ENCODE results near the gene ZBTB7C.

The ZBTB7C gene

DNA sequence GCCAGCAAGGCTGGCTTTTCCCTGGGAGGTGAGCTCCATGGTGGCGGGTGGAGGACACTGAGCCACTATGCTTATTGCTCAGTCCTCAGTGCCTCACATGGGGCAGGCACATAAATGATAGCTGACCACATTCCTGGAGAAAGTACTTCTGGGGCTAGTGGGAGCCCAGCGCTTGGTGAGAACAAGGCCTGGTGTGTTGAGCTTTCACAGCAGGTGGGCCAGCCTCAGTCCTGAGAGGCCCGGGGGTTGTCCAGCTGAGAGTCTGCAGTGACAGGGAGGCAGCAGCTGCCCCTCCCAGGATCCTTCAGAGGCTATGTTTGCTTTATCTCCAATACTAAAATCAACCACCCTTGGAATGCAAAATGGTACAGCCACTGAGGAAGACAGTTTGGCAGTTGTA lies 217.7 kb downstream of the ZBTB7C start:
- DNase-seq (ENCODE audit: low read depth): no peak

DNA sequence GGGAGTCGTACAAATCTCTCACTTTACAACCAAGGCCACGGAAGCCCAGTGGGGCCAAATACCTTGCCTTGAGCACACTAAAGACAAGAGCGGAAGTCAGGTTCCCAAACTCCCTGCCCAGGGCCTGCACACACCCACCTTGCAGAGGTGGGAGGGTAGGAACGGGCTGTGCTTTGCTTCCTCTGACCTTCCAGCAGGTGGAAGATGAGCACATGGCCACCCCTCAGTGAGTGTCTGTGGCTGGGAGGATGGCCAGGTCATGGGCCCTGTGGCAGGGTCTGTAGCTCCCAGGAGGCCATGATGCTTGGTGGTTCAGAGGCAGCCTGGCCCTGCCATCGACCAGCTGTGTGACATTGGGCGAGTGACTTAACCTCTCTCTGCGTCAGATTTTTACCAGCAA lies 218.2 kb downstream of the ZBTB7C start:
- no peak for DNase-seq (ENCODE audit: low read depth)

DNA sequence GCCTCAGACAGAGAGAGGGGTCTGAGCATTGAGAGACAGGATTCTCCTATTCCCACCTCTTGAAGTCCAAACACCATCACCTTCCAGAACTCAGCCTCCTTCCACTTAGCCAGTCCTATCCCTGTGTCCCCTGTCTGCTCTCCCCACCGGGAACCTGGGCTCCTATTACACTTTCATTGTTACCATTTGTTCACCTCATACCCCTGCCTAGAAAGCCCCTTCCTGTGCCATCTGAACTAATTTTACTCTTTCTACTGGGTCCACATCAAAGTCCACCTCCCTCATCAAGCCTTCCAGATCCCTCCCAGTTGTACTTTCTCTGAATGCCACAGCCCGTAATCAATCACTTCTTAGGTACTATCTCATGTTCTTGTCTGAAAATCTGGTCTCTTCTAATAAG lies 220.6 kb downstream of the ZBTB7C start:
- DNase-seq (ENCODE audit: low read depth): no peak

DNA sequence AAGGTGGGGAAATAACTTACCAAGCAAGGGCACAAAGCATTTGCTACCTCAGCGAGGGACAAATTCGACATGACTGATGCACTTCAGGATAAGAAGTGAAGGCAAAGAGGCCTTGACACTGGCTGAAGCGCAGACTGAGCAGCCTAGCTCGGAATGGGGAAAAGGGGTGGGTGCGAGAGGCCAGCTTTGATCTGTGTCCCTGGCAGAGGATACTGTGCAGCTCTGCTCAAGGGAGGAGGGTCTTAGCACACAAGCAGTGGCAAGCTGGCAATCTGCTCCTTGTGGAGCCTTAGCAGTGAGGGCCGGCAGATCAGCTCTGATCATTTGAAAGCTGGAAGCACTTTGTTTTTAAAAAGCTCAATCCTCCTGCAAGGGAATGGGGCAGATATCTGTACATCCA lies 222.3 kb downstream of the ZBTB7C start:
- no peak for DNase-seq (ENCODE audit: low read depth)

DNA sequence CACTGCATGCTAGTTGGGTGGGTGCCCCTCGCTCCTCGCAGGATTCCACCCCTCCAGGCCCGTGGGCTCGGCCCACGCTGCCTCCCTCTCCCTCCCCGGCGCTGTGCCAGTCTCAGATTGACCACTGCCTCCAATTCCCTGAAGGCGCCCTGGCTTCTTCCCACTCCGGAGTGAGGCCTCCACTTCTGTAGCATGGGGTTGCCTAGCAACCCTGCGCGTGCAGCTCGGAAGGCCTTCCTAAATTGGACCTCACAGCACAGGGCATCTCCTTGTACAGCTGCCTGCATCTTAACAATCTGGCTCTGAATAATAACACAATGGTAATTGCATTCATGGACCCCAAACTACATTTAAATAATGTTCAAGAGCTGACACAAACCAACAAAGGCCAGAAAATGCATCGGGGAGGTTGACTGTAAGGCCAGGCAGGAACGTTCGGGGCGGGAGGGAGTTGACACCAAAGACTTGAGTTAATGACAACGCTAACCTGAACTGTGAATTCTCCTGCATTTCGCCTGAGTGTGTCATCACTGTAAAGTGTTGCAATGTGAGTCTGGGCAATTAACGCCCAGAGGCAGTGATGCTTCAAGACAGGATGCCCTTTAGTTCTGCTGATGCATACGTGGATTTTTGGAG lies 222.9 kb downstream of the ZBTB7C start:
- DNase-seq (ENCODE audit: low read depth): no peak

DNA sequence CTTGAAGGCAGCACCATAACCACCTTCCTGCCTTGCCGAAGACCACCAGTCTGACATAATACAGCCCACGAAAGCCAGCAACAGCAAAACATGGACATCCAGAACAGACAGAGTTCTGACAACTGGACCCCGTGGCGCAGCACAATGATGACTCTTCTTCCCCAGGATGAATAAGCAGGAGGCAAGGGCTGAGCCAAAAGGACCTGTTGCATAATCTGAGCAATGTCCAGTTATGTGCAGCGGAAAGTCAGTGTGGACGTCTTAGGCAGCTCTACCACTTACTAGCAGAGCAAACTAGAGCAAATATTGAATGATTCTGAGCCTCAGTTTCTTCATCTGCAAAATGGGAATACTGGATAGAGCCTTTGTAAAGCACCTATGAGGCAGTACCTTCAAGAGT lies 225.1 kb downstream of the ZBTB7C start:
- DNase-seq (ENCODE audit: low read depth): no peak

DNA sequence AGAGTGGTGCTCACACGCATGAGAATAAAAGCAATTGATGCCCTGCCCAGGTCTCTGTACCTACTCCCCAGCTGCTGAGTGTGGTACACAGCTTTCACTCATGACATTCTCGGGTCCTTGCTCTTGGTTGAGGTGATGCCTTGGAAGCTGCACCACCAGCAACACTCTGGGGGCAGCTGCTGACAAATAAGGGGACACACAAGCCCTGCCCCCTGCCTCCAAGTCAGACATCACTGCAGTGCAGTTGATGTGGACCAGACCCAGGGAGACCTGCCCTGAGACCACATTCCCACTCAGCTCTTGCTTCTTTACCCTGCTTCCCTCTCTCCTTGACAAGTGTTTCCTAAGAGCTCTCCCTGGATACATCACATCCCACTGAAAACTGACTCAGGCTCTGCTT lies 225.6 kb downstream of the ZBTB7C start:
- no peak for DNase-seq (ENCODE audit: low read depth)

DNA sequence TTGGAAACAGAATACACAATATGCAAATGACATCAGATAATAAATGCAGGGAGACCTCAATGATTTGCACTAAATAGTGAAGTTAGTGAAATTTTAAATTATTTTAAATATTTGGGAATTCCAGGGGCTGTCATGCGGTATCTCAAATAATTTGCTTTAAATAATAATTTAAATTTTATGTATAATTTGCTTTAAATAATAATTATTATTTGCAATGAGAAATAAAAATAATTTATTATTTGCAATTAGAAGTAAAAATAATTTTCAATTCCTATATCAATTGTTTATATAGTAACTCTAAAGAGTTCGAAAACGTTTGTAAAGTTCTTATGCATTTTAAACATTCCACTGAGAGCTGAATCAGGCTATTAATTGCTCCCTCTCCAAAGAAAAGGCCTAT lies 226.4 kb downstream of the ZBTB7C start:
- DNase-seq (ENCODE audit: low read depth): no peak

DNA sequence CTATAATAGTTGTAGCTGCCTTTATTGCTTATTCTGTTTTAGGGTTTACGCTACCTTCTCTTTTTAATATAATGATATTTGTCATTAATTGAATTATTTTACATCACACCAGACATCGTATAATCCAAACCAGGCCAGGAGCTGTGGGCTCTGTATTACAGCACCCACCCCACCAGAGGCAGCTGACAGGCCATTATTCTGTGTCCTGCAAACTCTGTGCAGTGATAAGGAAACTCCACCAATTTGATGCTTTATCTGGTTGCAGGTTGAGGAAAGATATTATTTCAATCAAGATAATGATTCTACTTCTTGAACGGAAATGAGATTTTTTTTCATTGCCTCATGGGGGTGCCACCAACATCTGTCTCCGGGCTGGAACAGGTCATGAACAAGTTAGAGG lies 227.3 kb downstream of the ZBTB7C start:
- no peak for DNase-seq (ENCODE audit: low read depth)

DNA sequence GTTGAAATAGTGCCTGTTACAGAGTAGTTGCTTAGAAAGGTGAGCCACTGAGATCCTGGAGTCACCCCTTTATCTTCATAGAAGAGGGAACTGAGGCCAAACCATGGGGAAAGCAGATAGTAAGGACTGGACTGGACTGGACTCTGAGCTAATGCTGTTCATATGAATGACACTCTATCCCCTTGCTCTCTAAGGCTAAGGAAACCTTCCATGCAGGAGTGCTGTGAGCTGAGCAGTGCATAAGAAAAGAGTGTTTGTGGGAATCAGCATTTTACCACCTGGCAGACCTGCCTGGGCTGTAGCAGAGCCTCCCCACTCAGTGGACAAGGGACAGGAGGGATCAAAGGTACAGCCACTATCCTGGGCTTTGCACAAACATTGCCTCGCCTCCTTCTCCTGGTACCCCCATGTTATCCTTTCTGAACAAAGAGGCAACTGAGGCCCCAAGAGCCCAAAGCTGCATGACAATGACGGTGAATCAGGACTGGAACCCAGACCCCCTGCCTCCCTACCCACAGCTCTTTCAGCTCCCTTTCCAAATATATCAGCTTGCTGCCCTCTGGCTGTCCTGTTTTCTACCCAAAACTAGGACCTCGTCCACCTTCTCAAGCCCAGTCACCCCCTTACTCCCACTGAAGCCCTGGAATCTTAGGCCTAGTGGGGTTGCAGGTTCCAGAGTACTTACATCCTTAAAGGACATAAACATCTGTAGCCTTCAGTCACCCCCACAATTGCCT lies 227.9 kb downstream of the ZBTB7C start:
- no peak for DNase-seq (ENCODE audit: low read depth)

DNA sequence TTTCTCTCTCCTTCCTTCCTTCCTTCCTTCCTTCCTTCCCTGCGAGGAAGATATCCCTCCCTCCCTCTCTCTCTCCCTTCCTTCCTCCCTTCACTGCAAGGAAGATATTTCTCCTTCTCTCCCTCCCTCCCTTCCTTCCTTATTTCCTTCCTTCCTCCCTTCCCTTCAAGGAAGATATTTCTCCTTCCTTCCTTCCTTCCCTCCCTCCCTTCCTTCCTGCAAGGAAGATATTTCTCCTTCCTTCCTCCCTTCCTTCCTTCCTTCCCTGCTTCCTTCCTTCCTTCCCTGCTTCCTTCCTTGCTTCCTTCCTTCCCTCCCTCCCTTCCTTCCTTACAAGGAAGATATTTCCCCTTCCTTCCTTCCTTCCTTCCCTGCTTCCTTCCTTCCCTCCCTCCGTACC lies 229.5 kb downstream of the ZBTB7C start:
- no peak for DNase-seq (ENCODE audit: low read depth)

DNA sequence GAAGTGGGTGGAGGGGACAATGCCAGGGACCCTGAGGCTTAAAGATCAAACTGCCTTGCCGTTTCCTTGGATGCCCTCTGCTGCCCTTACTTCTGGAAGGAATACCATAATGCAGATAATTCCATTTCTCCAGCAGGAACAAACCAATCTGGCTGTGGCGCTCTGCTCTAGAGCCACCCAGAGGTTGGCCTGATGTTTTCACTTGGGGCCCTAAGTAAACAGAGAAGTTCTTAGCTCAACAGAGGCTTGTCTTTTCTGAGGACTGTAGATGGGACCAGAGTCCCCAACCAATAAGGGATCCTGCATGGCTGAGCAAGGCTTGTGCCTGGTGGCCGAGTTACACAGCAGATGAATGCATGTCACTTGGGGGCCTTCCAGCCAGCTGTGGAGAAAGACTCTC lies 230.2 kb downstream of the ZBTB7C start:
- no peak for DNase-seq (ENCODE audit: low read depth)

DNA sequence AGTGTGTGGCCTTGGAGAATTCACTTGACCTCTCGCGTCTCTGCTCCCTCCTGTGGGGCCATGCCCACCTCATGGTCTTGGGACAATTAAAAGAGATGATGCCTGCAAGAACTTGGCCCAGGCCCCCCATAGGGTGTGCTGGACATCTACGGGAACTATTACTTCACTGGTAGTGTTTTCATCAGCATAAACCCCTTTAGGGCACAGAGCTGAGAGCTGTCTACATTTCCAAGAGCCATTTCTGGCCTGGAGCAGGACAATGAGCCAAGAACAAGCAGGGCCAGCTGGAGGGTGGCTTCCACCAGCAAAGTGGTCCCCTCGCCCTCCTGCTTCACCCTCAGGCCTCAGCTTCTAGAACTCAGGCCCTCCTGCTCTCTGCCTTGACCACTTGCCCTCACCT lies 232.3 kb downstream of the ZBTB7C start:
- DNase-seq (ENCODE audit: low read depth): no peak

DNA sequence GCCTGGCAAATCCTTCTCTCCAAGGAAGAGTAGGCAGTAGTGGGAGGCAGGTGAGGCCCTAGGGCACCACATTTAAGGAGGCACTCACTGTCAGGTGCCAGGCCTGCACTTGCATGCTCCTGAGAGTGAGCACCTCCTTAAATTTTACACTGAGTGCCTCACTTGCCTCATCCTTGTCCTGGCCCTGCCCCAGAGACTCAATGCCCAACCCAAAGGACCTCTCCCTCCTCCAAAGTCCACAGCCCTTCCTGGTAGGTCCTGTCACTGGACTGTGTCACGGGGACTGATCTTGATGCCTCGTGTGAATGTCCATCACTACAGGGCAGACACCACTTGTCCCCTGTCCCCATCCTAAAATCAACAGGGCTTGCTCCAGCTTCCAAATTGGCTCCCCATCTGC lies 235.6 kb downstream of the ZBTB7C start:
- DNase-seq (ENCODE audit: low read depth): no peak

DNA sequence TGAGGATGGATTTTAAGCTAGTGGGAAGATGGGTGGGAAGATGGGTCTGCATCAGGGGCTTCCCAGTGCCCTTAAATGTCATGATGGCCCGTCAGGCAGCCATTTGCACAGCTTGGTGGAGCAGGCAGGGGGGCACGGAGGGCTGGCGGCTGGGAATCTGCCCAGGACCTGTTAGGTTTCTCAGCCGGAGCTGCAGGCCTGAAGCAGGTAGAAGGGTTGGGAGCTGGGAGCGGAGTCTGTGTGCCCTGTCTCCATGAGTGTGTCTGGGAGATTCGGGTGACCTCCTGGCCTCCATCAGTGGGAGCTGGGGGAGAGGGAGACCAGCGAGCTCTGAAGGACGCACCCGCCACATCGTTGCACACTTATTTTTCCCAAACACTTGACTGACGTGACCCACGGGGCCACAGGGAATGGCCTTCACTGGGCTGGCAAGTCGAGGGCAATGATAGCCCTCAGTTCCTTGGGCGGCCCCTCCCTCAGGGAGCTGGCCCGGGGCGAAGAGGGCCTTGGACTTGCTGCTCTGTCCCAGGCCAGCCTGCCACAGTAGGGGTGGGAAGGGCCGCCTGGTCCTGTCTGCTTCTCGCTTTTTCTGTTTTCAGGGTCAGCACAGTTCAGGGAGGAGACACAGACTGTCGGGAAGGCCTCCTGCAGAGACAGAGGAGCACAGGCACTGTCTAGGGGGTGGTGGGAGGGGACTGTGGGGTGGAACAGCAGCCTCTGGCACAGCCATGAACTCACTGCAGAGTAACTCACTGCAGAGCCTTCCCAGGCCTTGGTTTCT lies 236.8 kb downstream of the ZBTB7C start:
- no peak for DNase-seq (ENCODE audit: low read depth)

DNA sequence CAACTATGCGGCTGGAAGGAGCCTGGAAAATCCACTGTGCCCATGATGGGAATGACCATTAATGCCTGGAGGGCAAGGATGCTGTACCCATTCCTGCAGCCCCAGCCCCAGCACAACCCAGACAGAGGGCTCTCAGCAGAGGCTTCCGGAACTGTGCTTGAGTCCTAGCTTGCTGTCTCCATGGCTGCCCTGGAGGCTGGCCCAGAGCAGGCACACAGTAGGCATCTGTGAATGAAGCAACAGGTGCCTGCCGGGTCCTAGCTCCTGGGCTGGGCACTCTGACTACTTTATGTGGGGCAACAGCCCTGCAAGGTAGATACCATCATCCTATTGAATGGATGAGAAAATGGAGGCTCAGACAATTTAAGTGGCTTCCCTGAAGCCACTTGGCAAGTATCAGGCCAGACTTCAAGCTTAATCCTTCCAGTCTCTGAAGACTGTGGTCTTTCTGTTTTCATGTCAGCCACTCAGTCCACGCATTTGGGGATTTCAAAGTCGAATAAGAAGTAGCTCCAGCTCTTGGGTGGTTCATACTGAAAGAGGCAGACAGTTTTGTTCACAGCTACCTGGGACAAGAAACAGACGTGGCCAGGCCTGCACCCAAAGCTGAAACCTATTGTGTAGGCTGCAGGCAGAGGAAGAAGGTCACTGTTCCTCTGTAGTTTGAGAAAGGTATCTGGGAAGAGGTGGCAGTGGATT lies 237.5 kb downstream of the ZBTB7C start:
- no peak for DNase-seq (ENCODE audit: low read depth)

DNA sequence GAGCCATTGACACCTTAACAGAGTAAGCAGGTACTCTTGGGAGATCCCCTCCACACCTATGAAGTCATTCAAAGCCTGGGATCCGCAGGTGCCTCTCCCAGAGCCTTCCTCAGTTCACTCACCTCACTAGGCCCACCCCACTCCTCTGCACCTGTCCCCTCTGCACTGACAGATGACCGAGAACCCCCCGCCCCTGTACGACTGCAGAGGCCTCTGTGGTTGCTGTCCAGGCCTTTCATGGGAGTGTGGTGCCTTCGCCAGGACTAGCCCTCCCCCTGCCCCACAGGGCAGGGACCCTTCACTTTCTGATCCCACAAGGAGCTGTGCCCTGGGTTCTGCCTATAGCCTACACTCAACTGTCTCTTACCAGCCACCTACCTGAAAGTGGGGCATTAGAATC lies 238.5 kb downstream of the ZBTB7C start:
- DNase-seq (ENCODE audit: low read depth): no peak

DNA sequence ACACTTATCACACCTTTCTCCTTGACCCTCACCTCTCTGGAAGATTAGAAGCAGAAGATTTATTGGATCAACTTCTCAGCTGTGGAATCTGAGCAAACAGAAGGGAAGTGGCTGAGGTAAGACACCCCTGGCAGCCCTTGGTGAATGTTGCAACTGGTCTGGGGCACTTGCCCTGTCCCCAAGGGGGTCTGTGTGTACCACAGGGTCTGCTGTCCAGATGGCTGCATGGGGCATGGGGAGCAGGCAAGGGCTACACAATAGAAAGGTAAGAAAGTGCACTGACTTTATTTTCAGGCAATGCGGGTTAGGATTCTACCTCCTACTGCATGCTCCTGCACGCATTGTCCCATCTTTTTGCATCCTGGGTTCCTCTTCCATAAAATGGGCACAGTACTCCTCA lies 240.3 kb downstream of the ZBTB7C start:
- DNase-seq (ENCODE audit: low read depth): no peak

DNA sequence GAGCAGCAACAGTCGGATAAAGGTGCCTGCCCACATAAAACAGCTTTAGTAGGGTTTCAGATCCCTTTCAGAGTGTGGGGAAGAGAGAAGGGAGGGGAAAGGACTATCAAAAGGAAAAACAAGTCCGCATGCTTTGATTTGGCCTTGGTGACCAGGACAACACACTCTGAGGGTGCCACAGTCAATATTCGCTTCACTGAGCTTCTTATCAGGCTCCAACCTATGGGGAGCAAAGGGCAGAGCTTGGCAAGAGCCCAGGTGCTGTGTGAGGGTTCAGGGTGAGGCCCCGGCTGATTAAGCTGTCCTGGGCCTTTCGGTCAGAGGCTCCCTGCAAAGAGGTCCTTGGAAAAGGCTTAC lies 241.3 kb downstream of the ZBTB7C start:
- no peak for DNase-seq (ENCODE audit: low read depth)

DNA sequence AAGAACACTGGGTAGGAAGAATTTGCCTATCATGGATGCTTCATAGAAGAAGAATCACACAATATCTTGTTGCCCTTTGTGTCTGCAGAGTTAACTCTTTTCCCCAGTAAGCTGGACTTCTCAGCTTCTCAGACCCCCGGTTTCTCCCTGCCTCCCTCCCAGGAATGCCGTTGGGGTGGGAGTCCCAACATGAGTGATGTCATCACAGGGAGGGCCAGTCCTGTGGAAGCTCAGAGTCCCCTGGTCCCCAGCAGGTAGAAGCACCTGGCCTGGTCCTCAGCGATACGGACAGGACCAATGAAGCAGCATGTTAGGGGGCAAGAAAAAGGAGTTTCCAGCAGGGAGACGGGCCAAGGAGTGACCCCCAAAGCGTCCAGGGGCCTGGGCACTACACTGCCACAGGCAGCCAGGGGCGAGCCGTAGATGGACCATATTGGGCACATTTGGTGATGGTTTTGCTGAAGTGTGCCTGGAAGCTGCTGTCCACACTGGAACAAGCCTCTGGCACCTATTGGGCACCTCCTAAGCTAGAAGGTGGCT lies 242.8 kb downstream of the ZBTB7C start:
- no peak for DNase-seq (ENCODE audit: low read depth)

DNA sequence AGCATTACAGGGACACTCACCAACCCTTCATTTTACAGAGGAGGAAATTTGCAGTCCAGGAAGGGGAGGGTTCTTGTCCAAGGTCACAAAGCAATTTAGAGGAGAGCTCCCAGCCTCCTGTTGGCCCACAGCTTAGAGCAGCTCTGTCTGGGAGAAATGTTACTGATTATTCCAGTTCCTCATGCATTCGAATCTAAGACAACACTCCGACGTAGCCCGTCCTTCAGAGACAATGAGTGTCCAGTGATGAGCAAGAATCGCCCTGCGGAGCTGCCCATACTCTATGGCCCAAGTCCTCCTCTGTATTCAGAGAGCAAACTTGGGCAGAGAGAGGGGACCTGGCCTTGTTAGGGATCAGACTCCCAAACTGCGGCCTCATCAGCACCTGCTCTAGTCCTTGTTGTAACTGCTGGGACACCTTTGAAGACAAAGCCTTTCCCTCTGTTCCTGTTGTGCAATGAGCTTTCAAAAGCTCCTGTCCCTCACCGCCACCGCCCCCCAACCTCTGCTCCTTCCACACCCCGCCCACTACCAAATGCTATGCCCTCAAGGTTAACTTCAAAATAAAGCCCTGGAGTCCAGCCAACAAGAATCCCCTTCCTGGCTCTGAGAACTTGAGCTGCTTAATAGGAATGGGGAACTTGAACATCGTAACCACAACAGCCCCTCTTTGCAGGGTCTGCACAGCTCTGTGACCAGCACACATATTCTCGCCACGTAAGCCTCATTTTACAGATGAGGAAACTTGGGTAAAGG lies 243.9 kb downstream of the ZBTB7C start:
- DNase-seq (ENCODE audit: low read depth): no peak

DNA sequence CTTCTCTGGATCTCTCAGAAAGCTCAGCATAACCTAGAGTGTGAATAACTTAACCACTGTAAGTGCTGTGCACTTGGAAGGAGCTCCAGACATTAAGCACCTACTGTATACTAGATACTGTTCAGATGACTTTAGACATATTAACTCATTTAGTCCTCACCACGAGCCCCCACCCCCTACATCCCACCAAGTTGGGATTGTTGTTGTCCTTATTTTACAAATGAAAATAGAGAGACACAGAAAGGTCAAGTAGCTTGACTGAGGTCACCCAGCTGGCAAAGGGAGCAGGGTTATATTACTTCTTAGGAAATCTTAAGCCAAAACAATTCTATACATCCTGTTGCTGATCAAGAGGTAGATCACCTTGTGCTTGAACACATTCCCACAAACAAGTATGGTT lies 244.5 kb downstream of the ZBTB7C start:
- no peak for DNase-seq (ENCODE audit: low read depth)
